Fibroblast of lung (primary cell): ENCODE data around the gene NET1. TPM values are rescaled to one million over a fixed set of nuclear protein-coding genes. Genes with fewer than 3 reads are reported as not detected.

ENCODE experiments used
- DNase-seq, 2 donors: peaks; one replicate each; pipeline versions ENCODE4 v3.0.0 to v3.0.0-alpha.2; 2010; ENCODE audit warnings: low read depth in 2 of 2
- H2AFZ ChIP-seq: 2 replicates; pipeline ENCODE4 v1.5.1; 2012; ENCODE audit warnings: low read length, control low read depth, inconsistent platforms
- H3K27ac ChIP-seq: 2 replicates; pipeline ENCODE4 v1.5.1; 2011; ENCODE audit warnings: low read length, control low read depth; ENCODE audit not compliant: insufficient read depth
- H3K27me3 ChIP-seq: 2 replicates; pipeline ENCODE4 v1.5.1; 2011; ENCODE audit warnings: mild to moderate bottlenecking, low read length; ENCODE audit not compliant: control insufficient read depth, insufficient read depth
- H3K36me3 ChIP-seq: 2 replicates; pipeline ENCODE4 v1.5.1; 2011; ENCODE audit warnings: low read length; ENCODE audit not compliant: control insufficient read depth, insufficient read depth
- H3K4me1 ChIP-seq: 2 replicates; pipeline ENCODE4 v1.5.1; 2011; ENCODE audit warnings: low read length; ENCODE audit not compliant: control insufficient read depth, insufficient read depth; ENCODE audit errors: extremely low read depth
- H3K4me2 ChIP-seq: 2 replicates; pipeline ENCODE4 v1.5.1; 2011; ENCODE audit warnings: low read length, control low read depth; ENCODE audit not compliant: insufficient read depth; ENCODE audit errors: extremely low read depth
- H3K4me3 ChIP-seq, 4 experiments: fragments of 200-600 bp in 1 of 4; sonication (generic) in 1 of 4; replicated peaks in 1 of 4; 2 replicates each; pipeline ENCODE4 v1.5.1; 2011 to 2016; ENCODE audit warnings: low read length in 4 of 4, low read depth in 3 of 4, mild to moderate bottlenecking in 3 of 4, control low read depth in 2 of 4, inconsistent platforms in 1 of 4, mixed read lengths in 1 of 4; ENCODE audit not compliant: insufficient read depth in 1 of 4; ENCODE audit errors: control extremely low read depth in 1 of 4
- H3K79me2 ChIP-seq: 2 replicates; pipeline ENCODE4 v1.5.1; 2012; ENCODE audit warnings: mild to moderate bottlenecking, low read length, inconsistent platforms; ENCODE audit not compliant: control insufficient read depth, insufficient read depth
- H3K9ac ChIP-seq: 2 replicates; pipeline ENCODE4 v1.5.1; 2011; ENCODE audit warnings: mild to moderate bottlenecking, low read length, control low read depth; ENCODE audit not compliant: insufficient read depth
- H3K9me3 ChIP-seq: 2 replicates; pipeline ENCODE4 v1.5.1; 2012; ENCODE audit warnings: low read depth, low read length; ENCODE audit not compliant: control insufficient read depth, insufficient read depth
- H4K20me1 ChIP-seq: 2 replicates; pipeline ENCODE4 v1.5.1; 2011; ENCODE audit warnings: low read length; ENCODE audit not compliant: control insufficient read depth, insufficient read depth; ENCODE audit errors: extremely low read depth
- EZH2 ChIP-seq: IDR thresholded peaks from 2 replicates; pipeline ENCODE4 v1.5.1; 2012; ENCODE audit warnings: low read length, control low read depth, mild to moderate bottlenecking; ENCODE audit errors: missing control alignments
- polyA plus RNA-seq, 2 donors: library from polyadenylated mRNA; depleted of rRNA in 1 of 2; stranded (reverse) in 1 of 2; unstranded in 1 of 2; fragments of >200 nt; gene quantifications; 2 replicates each; pipeline ENCODE4 v1.2.1, GENCODE V29; 2011 to 2012; ENCODE audit warnings: missing spikeins in 1 of 2
- total RNA-seq: library from RNA; depleted of rRNA; stranded (reverse); fragments of >200 nt; gene quantifications from 2 replicates; pipeline ENCODE4 v1.2.1, GENCODE V29; 2014
- TF ChIP-seq, protein P1 (sequence below), 2 donors: IDR thresholded peaks in 1 of 2; conservative IDR thresholded peaks in 1 of 2; 1 replicate in 1 of 2; 2 replicates in 1 of 2; pipeline ENCODE4 v1.5.1; 2011 to 2012; ENCODE audit warnings: low read length in 2 of 2, control low read depth in 1 of 2, inconsistent platforms in 1 of 2, low read depth in 1 of 2, mild to moderate bottlenecking in 1 of 2

NET1 gene
- total and polyA plus RNA-seq, 2 donors (not counting 1 experiment from before 2014, with no cell fraction given), result 7.2 to 45.4 TPM

DNA sequence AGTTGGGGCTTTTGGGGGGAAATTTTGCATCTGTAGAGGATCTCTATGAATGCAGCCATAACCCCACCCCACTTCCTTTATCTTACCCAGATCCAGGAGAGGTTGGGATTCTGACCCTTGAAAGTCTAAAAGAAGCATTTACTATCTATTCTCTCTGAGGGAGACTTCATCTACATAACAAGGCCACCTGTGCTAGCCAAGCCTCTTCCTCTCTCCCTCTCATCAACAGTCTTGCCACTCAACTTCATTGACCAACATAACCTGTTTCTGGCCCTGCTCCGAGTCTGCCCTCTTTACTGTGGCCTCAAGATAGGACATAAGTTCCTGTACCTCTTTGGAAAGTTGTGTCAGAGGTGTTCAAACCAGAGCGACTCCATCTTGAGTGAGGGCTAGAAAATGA is 27.1 kb upstream of the NET1 start:
- Histone ChIP-seq H3K27ac (no peak overlapping the region), H3K9ac (no peak overlapping the region), H3K9me3 (no peaks in the 10 kb centered on the region), H3K36me3 (no peaks in the 10 kb centered on the region), H2AFZ (no peak overlapping the region), H4K20me1 (no peaks in the 10 kb centered on the region), H3K4me1 (no peaks in the 10 kb centered on the region), H3K79me2 (no peaks in the 10 kb centered on the region), H3K27me3 (no peaks in the 10 kb centered on the region), H3K4me3 (no peak overlapping the region), H3K4me2 (no peak overlapping the region)
- no peak for DNase-seq
- no peak for TF ChIP-seq EZH2
- TF ChIP-seq, protein P1, sequence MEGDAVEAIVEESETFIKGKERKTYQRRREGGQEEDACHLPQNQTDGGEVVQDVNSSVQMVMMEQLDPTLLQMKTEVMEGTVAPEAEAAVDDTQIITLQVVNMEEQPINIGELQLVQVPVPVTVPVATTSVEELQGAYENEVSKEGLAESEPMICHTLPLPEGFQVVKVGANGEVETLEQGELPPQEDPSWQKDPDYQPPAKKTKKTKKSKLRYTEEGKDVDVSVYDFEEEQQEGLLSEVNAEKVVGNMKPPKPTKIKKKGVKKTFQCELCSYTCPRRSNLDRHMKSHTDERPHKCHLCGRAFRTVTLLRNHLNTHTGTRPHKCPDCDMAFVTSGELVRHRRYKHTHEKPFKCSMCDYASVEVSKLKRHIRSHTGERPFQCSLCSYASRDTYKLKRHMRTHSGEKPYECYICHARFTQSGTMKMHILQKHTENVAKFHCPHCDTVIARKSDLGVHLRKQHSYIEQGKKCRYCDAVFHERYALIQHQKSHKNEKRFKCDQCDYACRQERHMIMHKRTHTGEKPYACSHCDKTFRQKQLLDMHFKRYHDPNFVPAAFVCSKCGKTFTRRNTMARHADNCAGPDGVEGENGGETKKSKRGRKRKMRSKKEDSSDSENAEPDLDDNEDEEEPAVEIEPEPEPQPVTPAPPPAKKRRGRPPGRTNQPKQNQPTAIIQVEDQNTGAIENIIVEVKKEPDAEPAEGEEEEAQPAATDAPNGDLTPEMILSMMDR (conservative IDR thresholded peaks at IDR 0.05 in 1 of 2, IDR thresholded peaks at IDR 0.05 in 1 of 2; ENCODE audit: low read depth in 1 of 2, low read length in 2 of 2), result no peak

DNA sequence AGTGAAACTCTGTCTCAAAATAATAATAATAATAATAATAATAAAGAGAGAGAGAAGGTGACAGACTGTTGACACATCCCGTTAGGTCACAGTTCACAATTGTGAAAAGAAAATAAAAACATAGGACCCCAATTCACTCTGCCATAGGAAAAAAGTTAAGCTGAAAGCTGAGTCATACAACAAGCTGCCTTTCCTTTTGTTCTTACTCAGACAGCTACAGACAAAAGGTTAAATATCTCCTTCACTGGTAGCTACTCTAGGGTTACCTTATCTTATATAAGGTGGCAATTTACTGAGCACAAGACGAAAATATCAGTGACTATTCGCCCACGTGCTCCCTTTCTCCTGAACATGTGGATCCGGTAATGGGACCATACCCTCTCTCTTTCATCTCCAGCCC is 25.2 kb upstream of the NET1 start:
- H4K20me1 ChIP-seq, result no peaks in the 10 kb centered on the region
- H2AFZ ChIP-seq, result no peak overlapping the region
- H3K36me3 ChIP-seq, result no peaks in the 10 kb centered on the region
- no peaks in the 10 kb centered on the region for H3K79me2 ChIP-seq
- no peak for DNase-seq
- no peak overlapping the region for H3K4me3 ChIP-seq
- no peaks in the 10 kb centered on the region for H3K9me3 ChIP-seq
- no peak overlapping the region for H3K27ac ChIP-seq
- H3K9ac ChIP-seq, result no peak overlapping the region
- TF ChIP-seq, protein P1 (conservative IDR thresholded peaks at IDR 0.05 in 1 of 2, IDR thresholded peaks at IDR 0.05 in 1 of 2; ENCODE audit: low read depth in 1 of 2, low read length in 2 of 2), result no peak
- TF ChIP-seq EZH2, result no peak
- H3K27me3 ChIP-seq, result no peaks in the 10 kb centered on the region
- H3K4me1 ChIP-seq, result no peaks in the 10 kb centered on the region
- no peak overlapping the region for H3K4me2 ChIP-seq

DNA sequence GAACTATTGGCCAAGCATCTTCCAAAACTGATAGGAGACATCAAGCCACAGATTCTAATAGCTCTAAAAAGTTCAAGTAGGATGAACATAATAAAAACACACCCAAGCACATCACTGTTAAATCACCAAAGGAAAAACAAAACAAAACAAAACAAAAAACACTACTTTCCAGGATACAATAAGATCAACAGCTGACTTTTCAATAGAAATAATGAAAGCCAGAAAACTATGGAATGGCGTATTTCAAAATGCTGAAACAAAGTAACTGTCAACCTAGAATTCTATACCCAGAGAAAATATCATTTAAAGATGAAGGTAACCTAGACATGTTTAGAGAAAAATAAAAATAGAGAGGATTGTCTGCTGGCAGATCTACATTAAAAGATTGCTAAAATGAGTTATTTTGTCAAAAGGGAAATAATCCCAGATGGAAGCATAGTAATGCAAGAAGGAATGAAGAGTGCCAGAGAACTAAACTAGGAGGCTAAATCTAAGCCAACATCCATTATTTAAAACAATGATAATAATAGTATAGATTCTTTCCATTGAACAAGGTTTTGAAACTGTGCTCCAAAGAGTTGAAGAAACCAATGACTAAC is 21.7 kb upstream of the NET1 start:
- Histone ChIP-seq H4K20me1 (no peaks in the 10 kb centered on the region), H3K4me2 (no peak overlapping the region), H3K36me3 (no peaks in the 10 kb centered on the region), H3K9me3 (no peaks in the 10 kb centered on the region), H3K27ac (no peak overlapping the region), H3K9ac (no peak overlapping the region), H3K4me1 (no peaks in the 10 kb centered on the region), H3K79me2 (no peaks in the 10 kb centered on the region), H3K4me3 (no peak overlapping the region), H2AFZ (no peak overlapping the region), H3K27me3 (no peaks in the 10 kb centered on the region)
- TF ChIP-seq EZH2, result no peak
- TF ChIP-seq, protein P1 (conservative IDR thresholded peaks at IDR 0.05 in 1 of 2, IDR thresholded peaks at IDR 0.05 in 1 of 2; ENCODE audit: low read depth in 1 of 2, low read length in 2 of 2), result no peak
- DNase-seq, result no peak
